K562 (cell line): ENCODE results near the gene TTLL4.
"Not testable (repeated sequence)": the region's sequence is repeated elsewhere in the genome, so short reads cannot be mapped to it uniquely, and the experiment has no call there.

ENCODE experiments used
- CTCF ChIP-seq, 3 experiments: IDR thresholded peaks in 2 of 3; conservative IDR thresholded peaks in 1 of 3; 2 replicates each; pipeline ENCODE4 v1.5.1; 2011 to 2012; ENCODE audit warnings: low read length in 3 of 3, mild to moderate bottlenecking in 3 of 3, control low read depth in 2 of 3, improper control_type of control experiment in 1 of 3, inconsistent platforms in 1 of 3, low read depth in 1 of 3, mixed read lengths in 1 of 3, moderate library complexity in 1 of 3; ENCODE audit not compliant: insufficient read depth in 2 of 3
- EHMT2 ChIP-seq: fragments of 450-650 bp; IDR thresholded peaks from 2 replicates; pipeline ENCODE4 v1.6.1; 2018; ENCODE audit warnings: antibody characterized with exemption
- EZH2 ChIP-seq: IDR thresholded peaks from 2 replicates; pipeline ENCODE4 v1.6.1; 2012; ENCODE audit warnings: low read depth, mild to moderate bottlenecking, inconsistent platforms, low read length, borderline replicate concordance
- HDAC1 ChIP-seq, 2 experiments: fragments of 450-650 bp; IDR thresholded peaks; 2 replicates each; pipeline ENCODE4 v1.6.1; 2016 to 2017; ENCODE audit warnings: inconsistent platforms in 1 of 2, mild to moderate bottlenecking in 1 of 2, moderate library complexity in 1 of 2
- MIER1 ChIP-seq: fragments of 450-650 bp; IDR thresholded peaks from 2 replicates; pipeline ENCODE4 v1.6.1; 2016; ENCODE audit warnings: antibody characterized with exemption, mild to moderate bottlenecking, low read depth
- POLR2AphosphoS5 ChIP-seq: IDR thresholded peaks from 2 replicates; pipeline ENCODE4 v1.6.1; 2011; ENCODE audit warnings: mild to moderate bottlenecking, low read depth, low read length, moderate library complexity; ENCODE audit not compliant: control insufficient read depth, insufficient read depth
- SMARCE1 ChIP-seq: fragments of 450-650 bp; IDR thresholded peaks from 2 replicates; pipeline ENCODE4 v1.7.1; 2016; ENCODE audit warnings: mild to moderate bottlenecking
- TEAD4 ChIP-seq, 2 experiments: sonication (generic) in 1 of 2; formaldehyde crosslinking in 1 of 2; IDR thresholded peaks; 2 replicates each; pipeline versions ENCODE4 v1.6.1 to v1.8.0; 2012 to 2022; ENCODE audit warnings: borderline replicate concordance in 1 of 2, inconsistent platforms in 1 of 2, low read length in 1 of 2, mild to moderate bottlenecking in 1 of 2, missing genetic modification reagents in 1 of 2
- TGIF2 ChIP-seq: sonication (generic); formaldehyde crosslinking; IDR thresholded peaks from 2 replicates; pipeline ENCODE4 v1.8.1; 2022; ENCODE audit warnings: mild to moderate bottlenecking, missing genetic modification reagents, moderate library complexity

GRCh38 chr2:218772759-218773158 is 62.1 kb downstream of the TTLL4 start:
- TF ChIP-seq CTCF (IDR thresholded peaks at IDR 0.05 in 2 of 3, conservative IDR thresholded peaks at IDR 0.05 in 1 of 3; ENCODE audit: insufficient read depth in 2 of 3, low read depth in 1 of 3, low read length in 3 of 3); TGIF2; HDAC1 (IDR thresholded peaks at IDR 0.05); POLR2AphosphoS5; SMARCE1; EZH2; MIER1; TEAD4 (IDR thresholded peaks at IDR 0.05; ENCODE audit: low read length); TEAD4 (CRISPR knock-in tag; IDR thresholded peaks at IDR 0.05; ENCODE audit: borderline replicate concordance); EHMT2: not testable (repeated sequence)
